ENCODE results near the gene SCN2B.
A peak's percentile ranks its signal among the peaks of the same experiment; 100 is the strongest.

The SCN2B gene

GRCh38 chr11:118213201-118213600 lies 36.8 kb upstream of the SCN2B start:
- H3K27me3 ChIP-seq (ENCODE audit: insufficient read depth, insufficient read length): no peaks in the 10 kb centered on the region
- no peaks in the 10 kb centered on the region for H3K36me3 ChIP-seq (ENCODE audit: insufficient read depth, insufficient read length, low read length)
- no peak for TF ChIP-seq YY1 (IDR thresholded peaks at IDR 0.05; ENCODE audit: insufficient read depth, insufficient read length)
- H3K4me3 ChIP-seq (ENCODE audit: insufficient read length, low read depth): no peak overlapping the region
- peaks cover 7% of the 10 kb centered on the region for H3K4me1 ChIP-seq (ENCODE audit: insufficient read depth, insufficient read length)
- H3K9me3 ChIP-seq (ENCODE audit: insufficient read depth, low read length): no peaks in the 10 kb centered on the region
- no peak for DNase-seq (ENCODE audit: low read depth, low spot score)
- H3K9ac ChIP-seq (ENCODE audit: insufficient read length, low read depth): no peak overlapping the region

DNA sequence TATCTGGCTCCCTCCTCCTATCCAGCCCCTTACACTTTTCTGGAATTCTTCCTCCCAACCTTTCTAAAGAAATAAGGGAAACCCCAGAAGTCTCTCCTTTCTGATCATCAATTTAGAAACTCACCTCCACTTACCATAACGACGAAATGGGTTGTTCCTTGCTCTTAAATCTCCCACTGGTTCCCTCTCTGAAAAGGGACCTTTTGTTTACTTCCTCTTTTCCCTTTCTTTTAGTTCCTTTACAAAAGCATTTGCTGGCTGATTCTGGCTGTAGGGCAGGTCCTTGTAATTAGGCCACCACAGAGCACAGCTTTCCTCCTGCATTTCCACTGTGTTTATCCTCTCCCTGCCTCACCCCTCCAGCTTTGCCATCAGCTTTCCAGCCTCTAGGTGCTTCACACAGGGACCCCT lies 36.3 kb upstream of the SCN2B start:
- peaks cover 7% of the 10 kb centered on the region for H3K4me1 ChIP-seq (ENCODE audit: insufficient read depth, insufficient read length)
- H3K27me3 ChIP-seq (ENCODE audit: insufficient read depth, insufficient read length): no peaks in the 10 kb centered on the region

GRCh38 chr11:118212131-118212725 lies 35.8 kb upstream of the SCN2B start:
- Histone ChIP-seq H3K4me1 (ENCODE audit: insufficient read depth, insufficient read length) (peaks cover 7% of the 10 kb centered on the region), H3K9ac (ENCODE audit: insufficient read length, low read depth) (no peak overlapping the region), H3K9me3 (ENCODE audit: insufficient read depth, low read length) (no peaks in the 10 kb centered on the region), H3K4me3 (ENCODE audit: insufficient read length, low read depth) (no peak overlapping the region), H3K27me3 (ENCODE audit: insufficient read depth, insufficient read length) (no peaks in the 10 kb centered on the region), H3K36me3 (ENCODE audit: insufficient read depth, insufficient read length, low read length) (no peaks in the 10 kb centered on the region)
- no peak for DNase-seq (ENCODE audit: low read depth, low spot score)
- TF ChIP-seq YY1 (IDR thresholded peaks at IDR 0.05; ENCODE audit: insufficient read depth, insufficient read length) (no peak), SUZ12 (IDR thresholded peaks at IDR 0.05; ENCODE audit: extremely low read depth, insufficient read depth, insufficient read length) (no peak), ZNF274 (IDR thresholded peaks at IDR 0.05; ENCODE audit: low read depth, low read length) (no peak)

More for the DNA sequence above, 36.3 kb upstream of the SCN2B start:
- DNase-seq (ENCODE audit: low read depth, low spot score): peak; percentile 48
- no peaks in the 10 kb centered on the region for H3K9me3 ChIP-seq (ENCODE audit: insufficient read depth, low read length)
- H3K4me3 ChIP-seq (ENCODE audit: insufficient read length, low read depth): no peak overlapping the region
- H3K9ac ChIP-seq (ENCODE audit: insufficient read length, low read depth): no peak overlapping the region
- no peak for TF ChIP-seq ZNF274 (IDR thresholded peaks at IDR 0.05; ENCODE audit: low read depth, low read length)
- H3K36me3 ChIP-seq (ENCODE audit: insufficient read depth, insufficient read length, low read length): no peaks in the 10 kb centered on the region

DNA sequence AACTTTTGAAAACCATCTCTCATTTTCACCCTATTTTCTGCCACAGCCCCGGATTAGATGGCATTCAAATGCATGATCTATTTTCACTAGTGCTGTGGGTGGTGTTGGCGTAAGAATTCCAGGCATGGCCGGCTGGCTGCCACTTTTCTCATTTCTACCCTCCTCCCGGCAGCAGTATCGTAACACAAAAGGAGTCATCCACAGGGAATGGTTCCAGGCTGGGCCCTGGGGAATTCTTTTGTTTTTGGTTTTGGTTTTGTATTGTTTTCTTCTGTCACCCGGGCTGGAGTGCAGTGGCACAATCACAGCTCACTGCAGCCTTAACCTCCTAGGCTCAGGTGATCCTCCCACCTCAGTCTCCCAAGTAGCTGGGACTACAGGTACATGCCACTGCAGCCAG lies 34.6 kb upstream of the SCN2B start:
- H3K9ac ChIP-seq (ENCODE audit: insufficient read length, low read depth): no peak overlapping the region
- DNase-seq (ENCODE audit: low read depth, low spot score): peak; percentile 66
- H3K9me3 ChIP-seq (ENCODE audit: insufficient read depth, low read length): no peaks in the 10 kb centered on the region
- H3K4me1 ChIP-seq (ENCODE audit: insufficient read depth, insufficient read length): peaks cover 7% of the 10 kb centered on the region
- no peak overlapping the region for H3K4me3 ChIP-seq (ENCODE audit: insufficient read length, low read depth)
- no peaks in the 10 kb centered on the region for H3K36me3 ChIP-seq (ENCODE audit: insufficient read depth, insufficient read length, low read length)
- no peaks in the 10 kb centered on the region for H3K27me3 ChIP-seq (ENCODE audit: insufficient read depth, insufficient read length)
- no peak for TF ChIP-seq ZNF274 (IDR thresholded peaks at IDR 0.05; ENCODE audit: low read depth, low read length)
- TF ChIP-seq SUZ12 (IDR thresholded peaks at IDR 0.05; ENCODE audit: extremely low read depth, insufficient read depth, insufficient read length): no peak
- TF ChIP-seq YY1 (IDR thresholded peaks at IDR 0.05; ENCODE audit: insufficient read depth, insufficient read length): no peak

- Histone ChIP-seq H3K36me3 (ENCODE audit: insufficient read depth, insufficient read length, low read length) (no peaks in the 10 kb centered on the region), H3K4me3 (ENCODE audit: insufficient read length, low read depth) (no peak overlapping the region), H3K9me3 (ENCODE audit: insufficient read depth, low read length) (no peaks in the 10 kb centered on the region), H3K9ac (ENCODE audit: insufficient read length, low read depth) (no peak overlapping the region), H3K27me3 (ENCODE audit: insufficient read depth, insufficient read length) (no peaks in the 10 kb centered on the region), H3K4me1 (ENCODE audit: insufficient read depth, insufficient read length) (peaks cover 7% of the 10 kb centered on the region)
- no peak for DNase-seq (ENCODE audit: low read depth, low spot score)
- TF ChIP-seq SUZ12 (IDR thresholded peaks at IDR 0.05; ENCODE audit: extremely low read depth, insufficient read depth, insufficient read length) (no peak), YY1 (IDR thresholded peaks at IDR 0.05; ENCODE audit: insufficient read depth, insufficient read length) (no peak), ZNF274 (IDR thresholded peaks at IDR 0.05; ENCODE audit: low read depth, low read length) (no peak)
These were observed 33.9 kb upstream of the SCN2B start for GRCh38 chr11:118210323-118210722.

DNA sequence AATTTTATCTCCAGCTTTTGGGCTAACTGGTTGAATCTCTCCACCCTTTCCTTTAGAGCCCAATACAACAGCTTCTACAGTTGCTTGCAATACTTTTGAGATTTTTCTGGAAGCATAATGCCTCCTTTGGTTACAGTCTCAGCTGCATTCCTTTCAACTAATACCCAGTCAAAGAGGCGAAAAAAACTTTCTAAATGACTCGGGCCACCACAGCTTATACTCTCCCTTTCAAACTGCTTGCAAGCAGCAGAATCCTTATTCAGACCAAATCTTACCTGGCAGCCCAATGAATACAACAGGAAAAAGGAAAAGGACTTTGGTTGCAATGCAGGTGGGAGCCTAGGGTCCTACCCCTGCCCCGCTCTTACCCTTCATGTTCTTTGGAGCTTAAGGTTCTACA lies 32.6 kb upstream of the SCN2B start:
- Histone ChIP-seq H3K9me3 (ENCODE audit: insufficient read depth, low read length) (no peaks in the 10 kb centered on the region), H3K36me3 (ENCODE audit: insufficient read depth, insufficient read length, low read length) (no peaks in the 10 kb centered on the region), H3K4me3 (ENCODE audit: insufficient read length, low read depth) (no peak overlapping the region), H3K4me1 (ENCODE audit: insufficient read depth, insufficient read length) (peaks cover under 1% of the 10 kb centered on the region), H3K9ac (ENCODE audit: insufficient read length, low read depth) (no peak overlapping the region), H3K27me3 (ENCODE audit: insufficient read depth, insufficient read length) (no peaks in the 10 kb centered on the region)
- TF ChIP-seq ZNF274 (IDR thresholded peaks at IDR 0.05; ENCODE audit: low read depth, low read length): no peak
- TF ChIP-seq YY1 (IDR thresholded peaks at IDR 0.05; ENCODE audit: insufficient read depth, insufficient read length): no peak
- no peak for TF ChIP-seq SUZ12 (IDR thresholded peaks at IDR 0.05; ENCODE audit: extremely low read depth, insufficient read depth, insufficient read length)
- no peak for DNase-seq (ENCODE audit: low read depth, low spot score)

GRCh38 chr11:118207079-118207478 lies 30.6 kb upstream of the SCN2B start:
- Histone ChIP-seq H3K4me3 (ENCODE audit: insufficient read length, low read depth) (no peak overlapping the region), H3K36me3 (ENCODE audit: insufficient read depth, insufficient read length, low read length) (no peaks in the 10 kb centered on the region), H3K4me1 (ENCODE audit: insufficient read depth, insufficient read length) (no peaks in the 10 kb centered on the region), H3K9ac (ENCODE audit: insufficient read length, low read depth) (no peak overlapping the region), H3K9me3 (ENCODE audit: insufficient read depth, low read length) (no peaks in the 10 kb centered on the region), H3K27me3 (ENCODE audit: insufficient read depth, insufficient read length) (no peaks in the 10 kb centered on the region)
- no peak for DNase-seq (ENCODE audit: low read depth, low spot score)
- TF ChIP-seq SUZ12 (IDR thresholded peaks at IDR 0.05; ENCODE audit: extremely low read depth, insufficient read depth, insufficient read length): no peak
- no peak for TF ChIP-seq YY1 (IDR thresholded peaks at IDR 0.05; ENCODE audit: insufficient read depth, insufficient read length)
- TF ChIP-seq ZNF274 (IDR thresholded peaks at IDR 0.05; ENCODE audit: low read depth, low read length): no peak
